Measurements from ENCODE around the gene CDHR4.

DNA sequence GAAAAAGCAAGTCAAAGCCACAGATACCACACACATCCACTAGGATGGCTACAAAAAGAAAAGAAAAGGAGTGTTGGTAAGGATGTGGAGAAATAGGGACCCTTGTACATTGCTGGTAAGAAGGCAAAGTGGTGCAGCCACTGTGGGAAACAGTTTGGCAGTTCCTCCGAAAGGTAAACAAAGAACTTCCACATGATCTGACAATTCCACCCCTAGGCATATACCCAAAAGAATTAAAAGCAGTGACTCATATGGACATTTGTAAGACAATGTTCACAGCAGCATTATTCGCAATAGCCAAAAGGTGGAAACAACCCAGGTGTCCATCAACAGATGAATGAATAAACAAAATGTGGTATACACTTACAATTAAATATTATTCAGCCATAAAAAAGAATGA lies 53.7 kb downstream of the CDHR4 start:
- TF ChIP-seq, protein P1, sequence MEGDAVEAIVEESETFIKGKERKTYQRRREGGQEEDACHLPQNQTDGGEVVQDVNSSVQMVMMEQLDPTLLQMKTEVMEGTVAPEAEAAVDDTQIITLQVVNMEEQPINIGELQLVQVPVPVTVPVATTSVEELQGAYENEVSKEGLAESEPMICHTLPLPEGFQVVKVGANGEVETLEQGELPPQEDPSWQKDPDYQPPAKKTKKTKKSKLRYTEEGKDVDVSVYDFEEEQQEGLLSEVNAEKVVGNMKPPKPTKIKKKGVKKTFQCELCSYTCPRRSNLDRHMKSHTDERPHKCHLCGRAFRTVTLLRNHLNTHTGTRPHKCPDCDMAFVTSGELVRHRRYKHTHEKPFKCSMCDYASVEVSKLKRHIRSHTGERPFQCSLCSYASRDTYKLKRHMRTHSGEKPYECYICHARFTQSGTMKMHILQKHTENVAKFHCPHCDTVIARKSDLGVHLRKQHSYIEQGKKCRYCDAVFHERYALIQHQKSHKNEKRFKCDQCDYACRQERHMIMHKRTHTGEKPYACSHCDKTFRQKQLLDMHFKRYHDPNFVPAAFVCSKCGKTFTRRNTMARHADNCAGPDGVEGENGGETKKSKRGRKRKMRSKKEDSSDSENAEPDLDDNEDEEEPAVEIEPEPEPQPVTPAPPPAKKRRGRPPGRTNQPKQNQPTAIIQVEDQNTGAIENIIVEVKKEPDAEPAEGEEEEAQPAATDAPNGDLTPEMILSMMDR (IDR thresholded peaks at IDR 0.05; ENCODE audit: low read length) = no peak
- no peak for TF ChIP-seq EZH2 (IDR thresholded peaks at IDR 0.05; ENCODE audit: borderline replicate concordance, low read length)
